Astrocyte (in vitro differentiated cells and primary cell): ENCODE data around the gene UQCRC2. TPM values are rescaled to one million over a fixed set of nuclear protein-coding genes. Genes with fewer than 3 reads are reported as not detected.
"Not testable (repeated sequence)": the region's sequence is repeated elsewhere in the genome, so short reads cannot be mapped to it uniquely, and the experiment has no call there.

Experiments
- DNase-seq: peaks from one replicate; pipeline ENCODE4 v3.0.0-alpha.2; 2010; ENCODE audit warnings: low read depth
- FAIRE-seq: peaks from 2 replicates; lab custom pipeline; 2011; peaks lifted over from hg19 to GRCh38; lab: Jason Lieb, UNC
- H2AFZ ChIP-seq: 2 replicates; pipeline ENCODE4 v1.6.0; 2012; ENCODE audit warnings: low read depth, low read length, inconsistent platforms
- H3K27ac ChIP-seq: 2 replicates; pipeline ENCODE4 v1.5.1; 2011; ENCODE audit warnings: low read depth, low read length, inconsistent platforms
- H3K27me3 ChIP-seq: 2 replicates; pipeline ENCODE4 v1.6.0; 2011; ENCODE audit warnings: low read length, inconsistent platforms; ENCODE audit not compliant: insufficient read depth
- H3K36me3 ChIP-seq: 2 replicates; pipeline ENCODE4 v1.5.1; 2011; ENCODE audit warnings: low read length, inconsistent platforms; ENCODE audit not compliant: insufficient read depth
- H3K4me1 ChIP-seq: 2 replicates; pipeline ENCODE4 v1.5.1; 2011; ENCODE audit warnings: low read length, inconsistent platforms; ENCODE audit not compliant: insufficient read depth
- H3K4me2 ChIP-seq: 2 replicates; pipeline ENCODE4 v1.6.0; 2012; ENCODE audit warnings: low read length, inconsistent platforms
- H3K4me3 ChIP-seq: 2 replicates; pipeline ENCODE4 v1.5.1; 2011; ENCODE audit warnings: low read depth, mild to moderate bottlenecking, low read length, inconsistent platforms; ENCODE audit not compliant: insufficient read depth
- H3K79me2 ChIP-seq: 2 replicates; pipeline ENCODE4 v1.6.0; 2012; ENCODE audit warnings: mild to moderate bottlenecking, low read length, inconsistent platforms; ENCODE audit not compliant: insufficient read depth
- H3K9ac ChIP-seq: 2 replicates; pipeline ENCODE4 v1.6.0; 2012; ENCODE audit warnings: mild to moderate bottlenecking, low read length, inconsistent platforms
- H3K9me3 ChIP-seq: 2 replicates; pipeline ENCODE4 v1.5.1; 2012; ENCODE audit warnings: low read depth, mild to moderate bottlenecking, low read length, inconsistent platforms; ENCODE audit not compliant: insufficient read depth
- H4K20me1 ChIP-seq: 2 replicates; pipeline ENCODE4 v1.6.0; 2012; ENCODE audit warnings: low read length, inconsistent platforms; ENCODE audit not compliant: insufficient read depth
- H3K27ac Mint-ChIP-seq: one replicate; pipeline ENCODE4 v1.8.0; 2021; ENCODE audit warnings: mild to moderate bottlenecking, mixed read lengths; ENCODE audit not compliant: unreplicated experiment
- H3K27me3 Mint-ChIP-seq: one replicate; pipeline ENCODE4 v1.8.0; 2021; ENCODE audit warnings: low read depth, mixed read lengths; ENCODE audit not compliant: unreplicated experiment
- H3K36me3 Mint-ChIP-seq: one replicate; pipeline ENCODE4 v1.8.0; 2021; ENCODE audit warnings: low read depth, mixed read lengths; ENCODE audit not compliant: unreplicated experiment
- H3K4me1 Mint-ChIP-seq: one replicate; pipeline ENCODE4 v1.8.0; 2021; ENCODE audit warnings: low read depth, mixed read lengths; ENCODE audit not compliant: unreplicated experiment
- H3K4me3 Mint-ChIP-seq: one replicate; pipeline ENCODE4 v1.8.0; 2021; ENCODE audit warnings: mild to moderate bottlenecking, moderate library complexity, mixed read lengths; ENCODE audit not compliant: unreplicated experiment
- H3K9me3 Mint-ChIP-seq: one replicate; pipeline ENCODE4 v1.8.0; 2021; ENCODE audit warnings: mild to moderate bottlenecking, mixed read lengths; ENCODE audit not compliant: unreplicated experiment
- EZH2 ChIP-seq: IDR thresholded peaks from 2 replicates; pipeline ENCODE4 v1.6.1; 2012; ENCODE audit warnings: mild to moderate bottlenecking, low read length, inconsistent platforms; ENCODE audit not compliant: insufficient read depth
- total RNA-seq: library from RNA; stranded (reverse); gene quantifications from 2 replicates; pipeline ENCODE4 v1.2.1, GENCODE V29; 2021
- TF ChIP-seq, protein P1 (sequence below): IDR thresholded peaks from 2 replicates; pipeline ENCODE4 v1.5.1; 2011; ENCODE audit warnings: low read depth, mild to moderate bottlenecking, inconsistent platforms, low read length, moderate library complexity; ENCODE audit not compliant: insufficient read depth

Gene UQCRC2
- total RNA-seq, 1 donor from 2014 or later, result 169 TPM

DNA sequence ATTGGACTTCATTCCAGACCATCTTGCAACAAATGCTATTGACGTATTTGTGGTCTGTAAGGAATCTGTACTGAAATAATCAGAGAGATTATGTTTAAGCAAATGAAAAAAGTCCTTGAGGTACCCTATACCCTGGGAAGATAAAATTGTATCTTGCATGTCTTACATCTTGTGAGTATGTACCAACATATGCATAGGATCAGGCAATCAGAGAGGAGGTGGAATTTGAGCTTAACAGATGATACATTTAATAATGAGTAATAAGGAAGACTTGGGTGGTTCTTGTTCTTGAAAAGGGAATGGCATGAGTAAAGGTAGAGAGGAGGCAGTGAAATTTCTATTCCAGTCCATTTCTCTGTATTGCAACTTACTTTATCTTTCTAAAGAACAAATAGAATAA lies 65.4 kb downstream of the UQCRC2 start:
- Mint-ChIP-seq H3K27ac (no peak overlapping the region), H3K27me3 (no peaks in the 10 kb centered on the region), H3K36me3 (peaks cover 2% of the 10 kb centered on the region), H3K4me3 (no peak overlapping the region), H3K9me3 (no peaks in the 10 kb centered on the region), H3K4me1 (peaks cover 2% of the 10 kb centered on the region)
- H3K9me3 ChIP-seq, result no peaks in the 10 kb centered on the region
- no peak overlapping the region for H2AFZ ChIP-seq
- H3K4me3 ChIP-seq, result no peak overlapping the region
- no peaks in the 10 kb centered on the region for H3K36me3 ChIP-seq
- H3K4me2 ChIP-seq, result no peak overlapping the region
- no peak for TF ChIP-seq EZH2
- TF ChIP-seq, protein P1, sequence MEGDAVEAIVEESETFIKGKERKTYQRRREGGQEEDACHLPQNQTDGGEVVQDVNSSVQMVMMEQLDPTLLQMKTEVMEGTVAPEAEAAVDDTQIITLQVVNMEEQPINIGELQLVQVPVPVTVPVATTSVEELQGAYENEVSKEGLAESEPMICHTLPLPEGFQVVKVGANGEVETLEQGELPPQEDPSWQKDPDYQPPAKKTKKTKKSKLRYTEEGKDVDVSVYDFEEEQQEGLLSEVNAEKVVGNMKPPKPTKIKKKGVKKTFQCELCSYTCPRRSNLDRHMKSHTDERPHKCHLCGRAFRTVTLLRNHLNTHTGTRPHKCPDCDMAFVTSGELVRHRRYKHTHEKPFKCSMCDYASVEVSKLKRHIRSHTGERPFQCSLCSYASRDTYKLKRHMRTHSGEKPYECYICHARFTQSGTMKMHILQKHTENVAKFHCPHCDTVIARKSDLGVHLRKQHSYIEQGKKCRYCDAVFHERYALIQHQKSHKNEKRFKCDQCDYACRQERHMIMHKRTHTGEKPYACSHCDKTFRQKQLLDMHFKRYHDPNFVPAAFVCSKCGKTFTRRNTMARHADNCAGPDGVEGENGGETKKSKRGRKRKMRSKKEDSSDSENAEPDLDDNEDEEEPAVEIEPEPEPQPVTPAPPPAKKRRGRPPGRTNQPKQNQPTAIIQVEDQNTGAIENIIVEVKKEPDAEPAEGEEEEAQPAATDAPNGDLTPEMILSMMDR, result no peak
- H3K4me1 ChIP-seq, result no peaks in the 10 kb centered on the region
- no peak overlapping the region for H3K9ac ChIP-seq
- H4K20me1 ChIP-seq, result peaks cover 73% of the 10 kb centered on the region
- DNase-seq (no peak), FAIRE-seq (no peak)
- H3K79me2 ChIP-seq, result peaks cover 91% of the 10 kb centered on the region
- H3K27me3 ChIP-seq, result no peaks in the 10 kb centered on the region
- no peak overlapping the region for H3K27ac ChIP-seq

- DNase-seq, result no peak
- peaks cover 2% of the 10 kb centered on the region for H3K36me3 Mint-ChIP-seq
- no peaks in the 10 kb centered on the region for H3K27me3 ChIP-seq
- H3K36me3 ChIP-seq, result no peaks in the 10 kb centered on the region
- TF ChIP-seq EZH2, result no peak
- H3K9ac ChIP-seq, result no peak overlapping the region
- no peak overlapping the region for H3K4me2 ChIP-seq
- no peak overlapping the region for H3K27ac ChIP-seq
- no peak for FAIRE-seq
- no peaks in the 10 kb centered on the region for H3K27me3 Mint-ChIP-seq
- H2AFZ ChIP-seq, result no peak overlapping the region
- H3K9me3 ChIP-seq, result no peaks in the 10 kb centered on the region
- peaks cover 57% of the 10 kb centered on the region for H4K20me1 ChIP-seq
- H3K4me3 ChIP-seq, result no peak overlapping the region
- H3K4me3 Mint-ChIP-seq, result no peak overlapping the region
- H3K79me2 ChIP-seq, result peaks cover 72% of the 10 kb centered on the region
- peaks cover 9% of the 10 kb centered on the region for H3K4me1 Mint-ChIP-seq
- H3K9me3 Mint-ChIP-seq, result no peaks in the 10 kb centered on the region
- H3K27ac Mint-ChIP-seq, result no peak overlapping the region
- H3K4me1 ChIP-seq, result no peaks in the 10 kb centered on the region
These were observed 69.0 kb downstream of the UQCRC2 start for GRCh38 chr16:22022151-22022550.

- Mint-ChIP-seq H3K36me3 (peaks cover 2% of the 10 kb centered on the region), H3K4me3 (no peak overlapping the region), H3K4me1 (peaks cover 16% of the 10 kb centered on the region), H3K27me3 (no peaks in the 10 kb centered on the region), H3K27ac (no peak overlapping the region), H3K9me3 (no peaks in the 10 kb centered on the region)
- Histone ChIP-seq H3K27ac (no peak overlapping the region), H3K36me3 (no peaks in the 10 kb centered on the region), H3K4me3 (no peak overlapping the region), H3K9me3 (no peaks in the 10 kb centered on the region), H3K4me1 (peaks cover 4% of the 10 kb centered on the region), H3K79me2 (peaks cover 72% of the 10 kb centered on the region), H3K9ac (no peak overlapping the region), H3K27me3 (no peaks in the 10 kb centered on the region), H4K20me1 (peaks cover 52% of the 10 kb centered on the region), H3K4me2 (no peak overlapping the region), H2AFZ (no peak overlapping the region)
- FAIRE-seq, result no peak
- TF ChIP-seq, protein P1, result no peak
- no peak for TF ChIP-seq EZH2
- DNase-seq, result no peak
These were observed 70.3 kb downstream of the UQCRC2 start for GRCh38 chr16:22023505-22023904.

DNA sequence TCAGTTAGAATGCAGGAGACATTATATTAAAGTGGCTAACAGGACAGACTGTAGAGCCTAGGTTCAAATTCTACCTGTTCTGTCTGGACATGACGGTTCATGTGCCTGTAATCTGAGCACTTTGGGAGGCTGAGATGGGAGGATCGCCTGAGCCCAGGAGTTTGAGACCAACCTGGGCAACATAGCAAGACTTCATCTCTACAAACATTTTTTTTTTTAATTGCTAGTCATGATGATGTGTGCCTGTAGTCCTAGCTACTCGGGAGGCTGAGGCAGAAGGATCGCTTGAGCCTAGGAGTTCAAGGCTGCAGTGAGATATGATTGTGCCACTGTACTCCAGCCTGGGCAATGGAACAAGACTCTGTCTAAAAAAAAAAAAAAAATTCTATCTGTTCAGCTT lies 71.6 kb downstream of the UQCRC2 start:
- not testable (repeated sequence) for H3K4me1 ChIP-seq, H3K27me3 ChIP-seq, H3K9ac ChIP-seq, H3K27ac ChIP-seq, H3K36me3 Mint-ChIP-seq, H3K36me3 ChIP-seq, H3K4me3 Mint-ChIP-seq, H3K27me3 Mint-ChIP-seq, H3K4me2 ChIP-seq, H2AFZ ChIP-seq, H3K4me3 ChIP-seq, FAIRE-seq, H3K27ac Mint-ChIP-seq, H3K9me3 Mint-ChIP-seq, DNase-seq, H3K9me3 ChIP-seq
- H3K79me2 ChIP-seq, result peaks cover 71% of the 10 kb centered on the region
- peaks cover 16% of the 10 kb centered on the region for H3K4me1 Mint-ChIP-seq
- H4K20me1 ChIP-seq, result peaks cover 45% of the 10 kb centered on the region
